Measurements from ENCODE around the gene DUSP28.
"Not testable (repeated sequence)": the region's sequence is repeated elsewhere in the genome, so short reads cannot be mapped to it uniquely, and the experiment has no call there.

DUSP28 gene

GRCh38 chr2:240561325-240561971, 1.3 kb downstream of the DUSP28 start:
- FAIRE-seq, result no peak

- not testable (repeated sequence) for FAIRE-seq
These were observed 3.1 kb downstream of the DUSP28 start for GRCh38 chr2:240563231-240563630.

- no peak for FAIRE-seq
These were observed 3.9 kb downstream of the DUSP28 start for GRCh38 chr2:240563951-240564560.

- no peak for FAIRE-seq
These were observed 4.6 kb downstream of the DUSP28 start for GRCh38 chr2:240564561-240565332.

GRCh38 chr2:240565333-240566202, 5.4 kb downstream of the DUSP28 start:
- FAIRE-seq, result no peak

- FAIRE-seq, result no peak
These were observed 6.3 kb downstream of the DUSP28 start for GRCh38 chr2:240566203-240567136.

- no peak for FAIRE-seq
These were observed 7.1 kb downstream of the DUSP28 start for GRCh38 chr2:240567137-240567871.

- FAIRE-seq, result no peak
These were observed 7.9 kb downstream of the DUSP28 start, which contains the start of gene RNPEPL1 for GRCh38 chr2:240567872-240568677. TSS of gene RNPEPL1 (plus strand) at chr2:240568484. CDS start at chr2:240568587, 103 bp downstream.

GRCh38 chr2:240568678-240569522, 8.7 kb downstream of the DUSP28 start:
- FAIRE-seq, result no peak

- FAIRE-seq, result no peak
These were observed 9.4 kb downstream of the DUSP28 start for GRCh38 chr2:240569523-240569997.

GRCh38 chr2:240569998-240570530, 9.9 kb downstream of the DUSP28 start:
- FAIRE-seq, result no peak

- FAIRE-seq, result no peak
These were observed 10.6 kb downstream of the DUSP28 start for GRCh38 chr2:240570531-240571313.

GRCh38 chr2:240571314-240571973, 11.3 kb downstream of the DUSP28 start:
- FAIRE-seq, result no peak

- FAIRE-seq, result no peak
These were observed 12.2 kb downstream of the DUSP28 start for GRCh38 chr2:240572141-240573031.

GRCh38 chr2:240573071-240573515, 12.9 kb downstream of the DUSP28 start:
- FAIRE-seq, result no peak
